Measurements from ENCODE around the gene PIK3AP1.

Gene PIK3AP1

DNA sequence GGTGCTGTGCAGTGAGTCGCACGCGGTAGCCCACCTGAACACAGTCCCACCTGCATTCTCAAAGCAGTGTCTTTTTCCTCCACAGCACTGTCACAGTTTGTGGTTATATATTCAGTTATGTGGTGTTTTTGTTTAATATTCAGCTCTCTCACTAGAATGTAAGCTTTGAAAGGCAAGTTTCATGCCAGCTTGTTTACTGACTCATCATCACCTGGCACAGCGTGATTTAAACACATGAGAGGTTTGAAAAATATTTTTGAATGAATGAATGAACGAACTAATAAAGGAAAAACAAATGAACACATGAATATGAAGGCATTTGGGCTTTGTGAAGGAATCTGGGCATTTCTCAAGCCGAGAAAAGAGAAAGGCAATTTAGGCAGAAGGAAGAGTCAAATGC is 81.6 kb downstream of the PIK3AP1 start:
- DNase-seq, result no peak

DNA sequence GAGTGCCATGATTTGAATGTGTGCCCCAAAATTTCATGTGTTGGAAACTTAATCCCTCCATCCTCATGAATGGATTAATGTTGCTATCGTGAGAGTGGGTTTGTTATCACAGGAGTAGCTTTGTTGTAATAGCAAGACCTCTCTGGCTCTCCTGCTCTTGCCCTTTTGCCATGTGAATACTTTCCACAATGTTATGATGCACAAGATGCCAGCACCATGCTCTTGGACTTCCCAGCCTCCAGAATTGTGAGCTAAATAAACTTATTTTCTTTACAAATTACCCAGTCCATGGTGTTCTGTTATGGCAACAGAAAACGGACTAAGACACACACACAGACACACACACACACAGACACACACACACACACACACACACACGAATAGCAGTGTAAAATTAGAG is 82.2 kb downstream of the PIK3AP1 start:
- DNase-seq, result no peak

GRCh38 chr10:96637709-96638108 is 82.6 kb downstream of the PIK3AP1 start:
- DNase-seq, result no peak

DNA sequence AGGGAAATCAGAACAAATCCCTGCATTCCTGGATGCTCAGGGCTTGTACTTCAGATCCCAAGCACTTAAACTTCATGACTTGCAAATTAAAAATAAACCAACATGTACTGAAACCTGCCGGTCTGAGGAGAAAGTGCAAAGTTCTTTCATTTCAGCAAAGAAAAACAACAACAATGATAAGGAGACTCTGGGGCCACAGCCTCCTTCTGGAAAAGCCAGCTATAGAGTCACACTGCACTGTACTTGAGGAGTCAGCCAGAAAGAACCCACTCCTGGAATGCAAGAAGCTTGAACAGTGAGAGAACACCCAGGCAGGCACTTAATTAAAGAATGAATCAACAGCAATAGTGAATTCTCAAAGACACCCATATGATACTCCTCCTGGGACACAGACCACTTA is 83.8 kb downstream of the PIK3AP1 start:
- DNase-seq, result no peak

GRCh38 chr10:96632974-96633710 is 87.2 kb downstream of the PIK3AP1 start:
- no peak for DNase-seq

GRCh38 chr10:96627292-96627691 is 93.0 kb downstream of the PIK3AP1 start:
- DNase-seq, result no peak

- no peak for DNase-seq
These were observed 93.5 kb downstream of the PIK3AP1 start for GRCh38 chr10:96626795-96627194.

DNA sequence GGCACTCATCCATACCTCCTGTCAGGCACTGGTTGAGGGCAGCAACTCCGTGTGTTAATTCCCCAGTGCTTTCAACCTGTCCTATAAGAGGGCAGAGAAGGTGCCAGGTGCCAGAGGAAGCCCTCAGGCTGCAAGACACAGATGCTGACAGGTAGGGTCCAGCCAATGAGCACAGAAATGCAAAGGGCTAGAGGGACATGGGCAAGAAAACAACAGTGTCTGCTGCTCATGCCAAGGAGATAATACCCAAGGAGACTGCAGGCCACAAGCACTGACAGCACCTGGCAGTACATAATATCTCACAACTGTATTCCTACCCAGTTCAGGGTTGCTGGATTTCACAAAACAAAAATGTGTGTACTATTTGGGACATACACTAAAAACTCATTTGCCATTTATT is 95.1 kb downstream of the PIK3AP1 start:
- DNase-seq, result no peak

GRCh38 chr10:96622013-96622787 is 98.1 kb downstream of the PIK3AP1 start:
- no peak for DNase-seq

GRCh38 chr10:96619796-96620773 is 100.2 kb downstream of the PIK3AP1 start:
- DNase-seq, result no peak

GRCh38 chr10:96619120-96619519 is 101.2 kb downstream of the PIK3AP1 start:
- DNase-seq, result no peak

DNA sequence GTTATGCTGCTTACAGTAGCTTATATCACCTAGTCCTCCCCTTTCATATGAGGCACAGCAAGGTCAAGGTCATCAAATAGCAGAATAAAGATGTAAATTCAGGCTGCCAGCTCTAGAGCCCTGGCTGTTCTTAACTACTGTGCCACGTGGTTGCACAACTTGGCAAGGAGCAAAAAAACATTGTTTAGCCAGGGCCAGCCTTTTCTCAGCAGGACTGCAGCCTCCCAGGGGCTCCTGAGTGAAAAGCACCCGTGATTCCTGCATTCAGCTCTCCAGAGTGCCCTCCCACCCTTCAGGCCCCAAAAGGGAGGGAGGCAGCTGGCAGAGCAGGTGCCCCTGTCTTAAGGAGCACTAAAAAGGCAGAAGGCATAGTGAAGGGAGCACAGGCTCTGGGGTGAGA is 101.7 kb downstream of the PIK3AP1 start:
- no peak for DNase-seq

GRCh38 chr10:96616961-96617360 is 103.4 kb downstream of the PIK3AP1 start:
- DNase-seq, result no peak

GRCh38 chr10:96614515-96614914 is 105.8 kb downstream of the PIK3AP1 start:
- no peak for DNase-seq

DNA sequence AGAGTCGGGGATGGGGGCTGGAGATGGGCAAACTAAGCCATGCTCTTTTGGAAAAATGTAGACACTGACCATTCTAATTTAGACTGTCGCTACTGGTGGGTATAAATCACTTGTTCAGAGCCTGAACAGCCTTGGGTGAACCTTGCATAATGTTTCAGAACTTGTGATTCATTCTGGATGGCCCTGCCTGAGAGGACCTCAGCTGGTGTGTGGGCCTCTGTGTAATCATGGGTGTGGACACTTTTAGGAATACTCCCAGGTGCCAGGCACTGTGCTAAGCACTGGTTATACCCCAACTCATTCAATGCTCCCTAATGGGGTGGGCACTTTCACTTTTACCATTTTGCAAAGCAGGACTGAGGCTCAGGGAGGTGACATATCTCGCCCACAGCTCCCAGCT is 106.7 kb downstream of the PIK3AP1 start:
- no peak for DNase-seq

DNA sequence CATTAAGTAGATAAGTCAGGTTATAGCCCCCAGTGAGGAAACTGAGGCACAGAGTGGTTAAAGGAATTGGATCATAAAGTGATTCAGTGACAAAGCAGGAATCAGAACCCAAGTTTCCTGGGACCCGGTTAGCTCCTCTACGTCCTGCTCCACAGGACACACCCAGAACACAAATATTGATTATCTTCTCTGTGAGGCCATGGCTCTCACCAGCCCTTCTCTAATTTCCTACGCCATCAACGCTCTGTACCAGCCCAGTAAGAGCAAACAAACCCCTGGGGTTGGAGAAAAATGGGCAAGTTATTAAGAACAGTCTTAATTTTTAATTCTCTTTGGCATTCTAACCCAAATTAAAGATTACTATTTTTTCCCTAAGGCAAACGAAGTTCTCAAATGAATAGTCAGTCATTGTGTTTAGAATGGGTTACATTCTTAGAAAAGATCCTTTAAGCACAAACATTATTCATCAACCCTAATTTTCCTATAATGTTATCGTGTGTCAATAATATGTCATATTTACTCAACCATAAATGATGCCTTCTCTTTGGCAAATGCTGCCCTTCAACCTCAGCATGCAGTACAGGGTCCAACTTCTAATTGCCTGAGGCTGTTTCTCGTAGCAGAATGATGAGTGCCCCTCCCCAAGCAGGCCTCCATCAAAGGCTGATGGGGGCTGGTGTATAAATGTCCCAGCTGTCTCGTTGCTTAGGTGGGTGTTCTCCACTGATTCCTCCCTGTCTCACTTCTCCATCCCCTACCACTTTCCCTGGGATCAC is 108.1 kb downstream of the PIK3AP1 start:
- no peak for DNase-seq

GRCh38 chr10:96610817-96611216 is 109.5 kb downstream of the PIK3AP1 start:
- no peak for DNase-seq

DNA sequence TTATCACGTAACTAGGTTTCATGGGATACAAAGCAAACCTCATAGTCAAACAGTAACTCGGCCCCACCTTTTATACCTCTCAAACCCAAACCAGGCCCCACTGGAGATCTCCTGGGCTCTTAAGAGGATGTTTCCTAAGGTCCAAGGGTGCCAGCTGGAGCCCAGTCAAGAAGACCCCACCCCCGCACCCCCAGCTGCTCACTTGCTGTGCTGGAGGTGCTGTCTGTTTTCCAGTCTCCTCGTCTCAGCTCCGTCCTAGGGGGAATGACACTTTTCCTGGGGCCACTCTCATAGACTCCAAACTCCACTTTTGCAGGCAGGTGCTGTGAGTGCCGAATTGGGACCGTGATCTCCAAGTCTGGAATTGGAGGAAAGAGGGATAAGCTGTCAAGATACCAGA is 110.8 kb downstream of the PIK3AP1 start:
- no peak for DNase-seq

GRCh38 chr10:96608805-96609204 is 111.5 kb downstream of the PIK3AP1 start:
- no peak for DNase-seq

DNA sequence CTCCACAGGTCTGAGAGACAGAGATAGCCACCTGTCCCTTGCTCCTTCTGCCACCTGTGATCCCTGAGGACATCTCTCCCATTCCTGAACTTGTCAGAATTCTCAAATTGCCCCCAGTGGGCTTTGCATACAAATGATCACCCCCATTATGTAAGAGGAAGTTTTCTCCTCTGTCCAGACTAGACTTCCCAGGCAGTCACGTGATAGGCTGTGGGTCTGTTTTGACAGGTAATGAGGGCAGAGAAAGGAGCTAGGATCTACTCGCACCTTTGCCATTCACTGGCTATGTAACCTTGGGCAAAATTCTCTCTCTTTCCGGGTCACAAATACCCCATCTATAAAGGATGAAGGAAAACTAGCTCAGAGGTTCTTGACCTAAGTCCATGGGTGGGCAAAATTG is 112.1 kb downstream of the PIK3AP1 start:
- no peak for DNase-seq

DNA sequence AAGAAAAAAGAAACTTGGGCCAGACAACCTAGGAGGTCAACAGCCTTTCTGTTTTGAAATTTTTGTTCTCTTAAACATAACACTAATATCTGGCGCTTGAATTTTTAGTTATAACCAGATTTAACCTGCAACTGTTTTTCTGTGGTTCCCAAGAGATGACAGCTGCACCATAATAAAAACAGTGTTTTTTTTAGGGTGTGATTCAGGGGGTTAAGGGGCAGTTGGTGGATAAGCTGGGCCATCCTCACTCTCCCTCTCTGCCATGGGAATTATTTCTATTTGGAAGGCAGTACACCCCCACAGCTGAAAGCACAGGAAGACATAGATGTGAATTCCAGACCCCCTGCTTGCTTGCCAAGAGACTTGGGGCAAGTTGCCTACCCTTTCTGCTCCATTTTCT is 113.4 kb downstream of the PIK3AP1 start:
- no peak for DNase-seq

GRCh38 chr10:96606216-96606615 is 114.1 kb downstream of the PIK3AP1 start:
- no peak for DNase-seq
